Measurements from ENCODE around the gene UBE4A. TPM values are rescaled to one million over a fixed set of nuclear protein-coding genes. Genes with fewer than 3 reads are reported as not detected.

UBE4A gene
- total RNA-seq, 1 donor from 2014 or later: 32.0 TPM

- H3K27ac Mint-ChIP-seq (ENCODE audit: unreplicated experiment): no peak overlapping the region
- DNase-seq (ENCODE audit: low spot score): no peak
- H3K9me3 Mint-ChIP-seq (ENCODE audit: unreplicated experiment): no peaks in the 10 kb centered on the region
- H3K36me3 Mint-ChIP-seq (ENCODE audit: low read depth, unreplicated experiment): no peaks in the 10 kb centered on the region
- H3K27me3 Mint-ChIP-seq (ENCODE audit: unreplicated experiment): no peaks in the 10 kb centered on the region
- no peak for TF ChIP-seq CTCF (IDR thresholded peaks at IDR 0.05; ENCODE audit: unreplicated experiment)
- peaks cover 11% of the 10 kb centered on the region for H3K4me1 Mint-ChIP-seq (ENCODE audit: unreplicated experiment)
- no peak overlapping the region for H3K4me3 Mint-ChIP-seq (ENCODE audit: unreplicated experiment)
Measured at GRCh38 chr11:118319337-118319707, 40.1 kb upstream of the UBE4A start.

DNA sequence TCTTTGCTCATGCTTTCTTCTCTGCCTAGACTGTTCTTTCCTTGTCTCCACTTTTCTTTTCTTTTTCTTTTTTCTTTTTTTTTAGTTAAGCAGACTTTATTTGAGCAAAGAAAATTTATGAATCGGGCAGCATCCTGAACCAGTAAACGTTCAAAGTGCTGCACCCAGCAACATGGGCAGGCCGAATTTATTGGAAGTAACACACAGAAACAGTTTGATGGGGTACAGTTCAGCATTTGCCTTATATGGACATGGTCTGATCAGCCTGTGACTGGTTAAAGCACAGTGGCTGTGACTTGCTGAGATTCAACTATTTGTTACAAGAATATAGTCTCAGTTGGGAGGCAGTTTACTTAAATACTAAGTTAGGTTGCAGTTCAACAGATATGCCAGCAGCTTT, 38.9 kb upstream of the UBE4A start:
- Mint-ChIP-seq H3K9me3 (ENCODE audit: unreplicated experiment) (no peaks in the 10 kb centered on the region), H3K4me1 (ENCODE audit: unreplicated experiment) (peaks cover 5% of the 10 kb centered on the region), H3K27me3 (ENCODE audit: unreplicated experiment) (no peaks in the 10 kb centered on the region), H3K27ac (ENCODE audit: unreplicated experiment) (no peak overlapping the region), H3K36me3 (ENCODE audit: low read depth, unreplicated experiment) (no peaks in the 10 kb centered on the region), H3K4me3 (ENCODE audit: unreplicated experiment) (no peak overlapping the region)
- TF ChIP-seq CTCF (IDR thresholded peaks at IDR 0.05; ENCODE audit: unreplicated experiment): no peak
- no peak for DNase-seq (ENCODE audit: low spot score)

DNA sequence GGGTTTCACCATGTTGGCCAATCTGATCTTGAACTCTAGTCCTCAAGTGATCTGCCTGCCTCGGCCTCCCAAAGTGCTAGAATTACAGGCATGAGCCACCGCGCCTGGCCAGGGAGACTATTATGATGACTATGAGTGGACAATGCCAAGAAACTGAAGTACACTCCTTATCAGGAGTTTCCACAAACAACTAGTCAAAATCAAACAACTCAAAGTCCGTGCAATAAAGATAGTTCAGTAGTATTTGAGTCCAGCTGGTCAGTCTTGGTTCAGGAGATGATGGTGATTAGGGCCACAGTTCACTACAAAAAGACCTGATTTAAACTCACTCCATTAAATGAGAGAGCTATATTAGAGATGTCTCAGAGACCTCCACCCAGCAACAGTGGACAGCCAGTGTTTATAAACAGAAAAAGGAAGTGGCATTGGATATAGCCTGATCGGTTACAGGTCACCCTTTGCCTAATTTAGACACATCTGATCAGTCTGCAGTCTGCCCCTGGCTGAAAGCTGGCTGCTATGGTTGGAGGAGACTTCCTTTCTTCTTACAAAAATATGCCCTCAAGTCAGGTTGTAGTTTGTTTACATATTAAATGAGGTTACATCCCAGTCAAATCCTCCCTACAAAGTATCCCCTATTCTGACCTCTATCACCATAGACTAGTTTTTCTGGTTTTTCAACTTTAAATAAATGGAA, 37.9 kb upstream of the UBE4A start:
- Mint-ChIP-seq H3K36me3 (ENCODE audit: low read depth, unreplicated experiment) (no peaks in the 10 kb centered on the region), H3K9me3 (ENCODE audit: unreplicated experiment) (no peaks in the 10 kb centered on the region), H3K4me3 (ENCODE audit: unreplicated experiment) (no peak overlapping the region), H3K27me3 (ENCODE audit: unreplicated experiment) (no peaks in the 10 kb centered on the region), H3K4me1 (ENCODE audit: unreplicated experiment) (peaks cover under 1% of the 10 kb centered on the region), H3K27ac (ENCODE audit: unreplicated experiment) (no peak overlapping the region)
- no peak for TF ChIP-seq CTCF (IDR thresholded peaks at IDR 0.05; ENCODE audit: unreplicated experiment)
- DNase-seq (ENCODE audit: low spot score): no peak

DNA sequence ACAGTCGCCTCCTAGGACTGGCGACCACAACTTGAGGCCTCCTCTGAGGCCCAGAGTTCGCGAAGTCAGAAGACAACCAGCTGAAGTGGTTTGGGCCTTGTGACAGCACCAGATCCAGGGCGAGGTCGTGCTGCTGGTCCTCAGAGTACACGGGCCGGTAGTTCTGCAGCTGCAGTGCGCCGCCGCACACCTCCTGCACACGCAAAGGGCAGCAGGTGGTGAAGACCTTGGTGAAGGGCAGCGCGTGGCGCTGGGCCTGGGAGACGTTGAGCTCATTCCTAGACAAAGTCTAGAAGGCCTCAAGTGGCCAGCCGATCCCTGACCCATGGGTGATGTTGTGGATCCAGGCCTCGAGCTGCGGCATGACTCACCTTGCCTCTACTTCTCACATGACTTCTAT, 36.7 kb upstream of the UBE4A start:
- no peak for DNase-seq (ENCODE audit: low spot score)
- no peaks in the 10 kb centered on the region for H3K4me1 Mint-ChIP-seq (ENCODE audit: unreplicated experiment)
- no peaks in the 10 kb centered on the region for H3K9me3 Mint-ChIP-seq (ENCODE audit: unreplicated experiment)
- H3K4me3 Mint-ChIP-seq (ENCODE audit: unreplicated experiment): no peak overlapping the region
- no peak overlapping the region for H3K27ac Mint-ChIP-seq (ENCODE audit: unreplicated experiment)
- no peak for TF ChIP-seq CTCF (IDR thresholded peaks at IDR 0.05; ENCODE audit: unreplicated experiment)
- H3K27me3 Mint-ChIP-seq (ENCODE audit: unreplicated experiment): no peaks in the 10 kb centered on the region
- H3K36me3 Mint-ChIP-seq (ENCODE audit: low read depth, unreplicated experiment): no peaks in the 10 kb centered on the region

DNA sequence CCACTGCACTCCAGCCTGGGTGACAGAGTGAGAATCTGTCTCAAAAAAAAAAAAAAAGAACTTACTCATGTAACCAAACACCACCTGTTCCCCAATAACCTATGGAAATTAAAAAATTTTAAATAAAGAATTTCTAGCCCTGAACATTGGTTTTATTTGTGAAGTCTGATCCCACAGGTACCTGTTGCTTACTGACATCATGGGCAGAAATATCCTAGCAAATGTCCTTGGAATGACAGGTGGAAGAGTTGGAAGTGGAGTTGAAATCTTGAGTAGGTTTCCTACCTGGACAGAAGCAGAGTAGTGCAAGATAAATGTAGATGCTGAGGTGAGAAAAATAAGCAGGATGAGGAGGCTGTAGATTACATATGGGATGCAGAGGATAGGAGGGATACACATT, 34.1 kb upstream of the UBE4A start:
- H3K9me3 Mint-ChIP-seq (ENCODE audit: unreplicated experiment): no peaks in the 10 kb centered on the region
- no peaks in the 10 kb centered on the region for H3K4me1 Mint-ChIP-seq (ENCODE audit: unreplicated experiment)
- DNase-seq (ENCODE audit: low spot score): no peak
- H3K27me3 Mint-ChIP-seq (ENCODE audit: unreplicated experiment): no peaks in the 10 kb centered on the region
- no peaks in the 10 kb centered on the region for H3K36me3 Mint-ChIP-seq (ENCODE audit: low read depth, unreplicated experiment)
- no peak for TF ChIP-seq CTCF (IDR thresholded peaks at IDR 0.05; ENCODE audit: unreplicated experiment)
- no peak overlapping the region for H3K27ac Mint-ChIP-seq (ENCODE audit: unreplicated experiment)
- no peak overlapping the region for H3K4me3 Mint-ChIP-seq (ENCODE audit: unreplicated experiment)

Measured in endothelial cell (in vitro differentiated cells).